IMR-90 (cell line): ENCODE data around the gene FAM174B. TPM values are rescaled to one million over a fixed set of nuclear protein-coding genes. Genes with fewer than 3 reads are reported as not detected.

Experiments
- ATAC-seq: fragments of 200-7000 bp; cut with Tn5 transposase; 2 replicates; pipeline ENCODE4 v1.9.1; 2020; ENCODE audit warnings: low read depth, mild to moderate bottlenecking, moderate library complexity
- BruUV-seq: library from RNA; stranded (reverse); fragments of 400-500 nt; replicated peaks from 2 replicates; lab custom pipeline; 2021; lab: Mats Ljungman, UMichigan
- CTCF ChIA-PET: fragments of 300-600 bp; formaldehyde crosslinking; extraction: SDS; loops from one replicate; lab custom pipeline; 2021; ENCODE audit warnings: antibody characterized with exemption; lab: Yijun Ruan, JAX
- POLR2A ChIA-PET: fragments of 300-600 bp; sonication (Branson Sonifier 250); formaldehyde crosslinking; loops from one replicate; lab custom pipeline; 2022; ENCODE audit warnings: antibody characterized with exemption; ENCODE audit not compliant: unreplicated experiment; lab: Charles Lee
- DNase-seq: peaks from one replicate; pipeline ENCODE4 v3.0.0; 2013
- H2AFZ ChIP-seq: replicated peaks from 2 replicates; pipeline ENCODE3; 2013; ENCODE audit warnings: low read length, mild to moderate bottlenecking; ENCODE audit not compliant: poor library complexity
- H2AK5ac ChIP-seq: 2 replicates; pipeline ENCODE4 v1.6.1; 2013; ENCODE audit warnings: low read depth, low read length, inconsistent platforms
- H2AK9ac ChIP-seq: replicated peaks from 2 replicates; pipeline ENCODE3; 2013; ENCODE audit warnings: mild to moderate bottlenecking, low read depth, low read length, moderate library complexity; ENCODE audit not compliant: poor library complexity
- H2BK120ac ChIP-seq: 2 replicates; pipeline ENCODE4 v1.6.1; 2013; ENCODE audit warnings: low read depth, low read length, inconsistent platforms
- H2BK15ac ChIP-seq: 3 replicates; pipeline ENCODE4 v1.6.1; 2013; ENCODE audit warnings: low read depth, low read length, inconsistent platforms
- H2BK20ac ChIP-seq: 2 replicates; pipeline ENCODE4 v1.6.1; 2013; ENCODE audit warnings: low read depth, mild to moderate bottlenecking, inconsistent platforms, low read length, moderate library complexity
- H2BK5ac ChIP-seq: 2 replicates; pipeline ENCODE4 v1.6.1; 2013; ENCODE audit warnings: mild to moderate bottlenecking, low read depth, low read length, inconsistent platforms; ENCODE audit not compliant: poor library complexity, severe bottlenecking
- H3K14ac ChIP-seq: replicated peaks from 2 replicates; pipeline ENCODE4 v1.6.1; 2013; ENCODE audit warnings: low read depth, low read length, inconsistent platforms
- H3K18ac ChIP-seq: 2 replicates; pipeline ENCODE4 v1.6.1; 2013; ENCODE audit warnings: low read depth, low read length, control low read depth
- H3K23ac ChIP-seq: 2 replicates; pipeline ENCODE4 v1.6.1; 2013; ENCODE audit warnings: low read depth, low read length, inconsistent platforms
- H3K27ac ChIP-seq: 2 replicates; pipeline ENCODE4 v1.5.1; 2013; ENCODE audit warnings: mild to moderate bottlenecking, control low read depth, low read length; ENCODE audit not compliant: insufficient read depth
- H3K27me3 ChIP-seq: 2 replicates; pipeline ENCODE4 v1.6.1; 2013; ENCODE audit warnings: low read length; ENCODE audit not compliant: control insufficient read depth, insufficient read depth
- H3K36me3 ChIP-seq: 2 replicates; pipeline ENCODE4 v1.6.1; 2013; ENCODE audit warnings: low read length, mixed read lengths; ENCODE audit not compliant: control insufficient read depth, insufficient read depth
- H3K4ac ChIP-seq: 2 replicates; pipeline ENCODE4 v1.6.1; 2013; ENCODE audit warnings: low read depth, low read length, inconsistent platforms
- H3K4me1 ChIP-seq: 2 replicates; pipeline ENCODE4 v1.6.1; 2013; ENCODE audit warnings: low read length, mixed read lengths; ENCODE audit not compliant: control insufficient read depth, insufficient read depth
- H3K4me2 ChIP-seq: 2 replicates; pipeline ENCODE4 v1.6.1; 2013; ENCODE audit warnings: low read depth, mild to moderate bottlenecking, control low read depth, low read length, moderate library complexity
- H3K4me3 ChIP-seq: 2 replicates; pipeline ENCODE4 v1.5.1; 2013; ENCODE audit warnings: low read depth, mild to moderate bottlenecking, control low read depth, low read length, moderate library complexity; ENCODE audit not compliant: insufficient read depth
- H3K56ac ChIP-seq: 2 replicates; pipeline ENCODE4 v1.6.1; 2013; ENCODE audit warnings: low read length, inconsistent platforms; ENCODE audit not compliant: insufficient read depth; ENCODE audit errors: extremely low read depth
- H3K79me1 ChIP-seq, 2 experiments: 2 replicates each; pipeline ENCODE4 v1.6.1; 2013; ENCODE audit warnings: low read length in 2 of 2, inconsistent platforms in 1 of 2, low read depth in 1 of 2
- H3K9ac ChIP-seq: 2 replicates; pipeline ENCODE4 v1.6.1; 2013; ENCODE audit warnings: low read depth, low read length, control low read depth
- H3K9me1 ChIP-seq: 2 replicates; pipeline ENCODE4 v1.6.1; 2013; ENCODE audit warnings: low read length, inconsistent platforms; ENCODE audit not compliant: insufficient read depth
- H3K9me3 ChIP-seq: 2 replicates; pipeline ENCODE4 v1.6.1; 2013; ENCODE audit warnings: low read length; ENCODE audit not compliant: control insufficient read depth, insufficient read depth
- H4K20me1 ChIP-seq: 2 replicates; pipeline ENCODE4 v1.6.1; 2013; ENCODE audit warnings: low read length, inconsistent platforms; ENCODE audit not compliant: insufficient read depth
- H4K5ac ChIP-seq: 2 replicates; pipeline ENCODE4 v1.6.1; 2013; ENCODE audit warnings: mild to moderate bottlenecking, low read depth, low read length, control low read depth
- H4K8ac ChIP-seq, 2 experiments: 2 replicates each; pipeline ENCODE4 v1.6.1; 2013; ENCODE audit warnings: low read depth in 2 of 2, low read length in 2 of 2, control low read depth in 1 of 2, inconsistent platforms in 1 of 2
- H4K91ac ChIP-seq: 2 replicates; pipeline ENCODE4 v1.6.1; 2013; ENCODE audit warnings: low read depth, low read length, inconsistent platforms; ENCODE audit not compliant: insufficient read depth
- BHLHE40 ChIP-seq: fragments of 150-350 bp; IDR thresholded peaks from 2 replicates; pipeline ENCODE4 v1.6.1; 2016; ENCODE audit warnings: mild to moderate bottlenecking, low read depth, low read length
- CEBPB ChIP-seq: IDR thresholded peaks from 2 replicates; pipeline ENCODE4 v1.6.1; 2012; ENCODE audit warnings: low read depth, low read length, improper control_type of control experiment
- CHD1 ChIP-seq: IDR thresholded peaks from 2 replicates; pipeline ENCODE4 v1.6.1; 2012; ENCODE audit warnings: low read depth, low read length, improper control_type of control experiment
- FOS ChIP-seq: fragments of 150-350 bp; IDR thresholded peaks from 2 replicates; pipeline ENCODE4 v1.6.1; 2016; ENCODE audit warnings: low read depth, low read length
- MAZ ChIP-seq: IDR thresholded peaks from 2 replicates; pipeline ENCODE4 v1.6.1; 2012; ENCODE audit warnings: low read depth, mild to moderate bottlenecking, low read length, improper control_type of control experiment, moderate library complexity, borderline replicate concordance
- MXI1 ChIP-seq: IDR thresholded peaks from 2 replicates; pipeline ENCODE4 v1.6.1; 2012; ENCODE audit warnings: low read depth, mild to moderate bottlenecking, low read length, moderate library complexity, borderline replicate concordance
- NFE2L2 ChIP-seq: fragments of 150-350 bp; IDR thresholded peaks from 2 replicates; pipeline ENCODE4 v1.6.1; 2016; ENCODE audit warnings: low read depth, mild to moderate bottlenecking, low read length
- POLR2A ChIP-seq: IDR thresholded peaks from 2 replicates; pipeline ENCODE4 v1.6.1; 2012; ENCODE audit warnings: mild to moderate bottlenecking, low read depth, low read length
- RAD21 ChIP-seq: IDR thresholded peaks from 2 replicates; pipeline ENCODE4 v1.6.1; 2012; ENCODE audit warnings: low read length, improper control_type of control experiment
- RCOR1 ChIP-seq: IDR thresholded peaks from 2 replicates; pipeline ENCODE4 v1.6.1; 2012; ENCODE audit warnings: mild to moderate bottlenecking, low read length, improper control_type of control experiment; ENCODE audit not compliant: insufficient replicate concordance
- RFX5 ChIP-seq: IDR thresholded peaks from 2 replicates; pipeline ENCODE4 v1.8.0; 2012; ENCODE audit warnings: low read depth, mild to moderate bottlenecking, low read length, moderate library complexity
- SMC3 ChIP-seq: fragments of 150-350 bp; IDR thresholded peaks from 2 replicates; pipeline ENCODE4 v1.6.1; 2016; ENCODE audit warnings: low read depth, mild to moderate bottlenecking, antibody characterized with exemption, low read length, moderate library complexity
- WGBS, 2 experiments: methylation state at CpG; one replicate each; pipeline versions ENCODE4 v1.1.5 to v1.1.7; 2013; ENCODE audit warnings: missing lambda C conversion rate in 2 of 2; ENCODE audit not compliant: insufficient read length in 1 of 2; ENCODE audit errors: extremely low coverage in 2 of 2; 5-methylcytosine and 5-hydroxymethylcytosine counted together
- dilution Hi-C: fragments of 300-500 bp; cut with HindIII; formaldehyde crosslinking; loops from one replicate; pipeline ENCODE4 v1.14.3; 2018; ENCODE audit warnings: low sequenced_read_pairs; ENCODE audit not compliant: unreplicated experiment
- in situ Hi-C: fragments of 300-500 bp; cut with MboI; formaldehyde crosslinking; loops from 3 replicates; pipeline ENCODE4 v1.14.3; 2019; ENCODE audit warnings: low sequenced_read_pairs, inconsistent platforms, mixed read lengths
- intact Hi-C: fragments of 100-400 bp; cut with micrococcal nuclease; formaldehyde crosslinking; loops from 2 replicates; pipeline ENCODE4 v1.10.0; 2022
- polyA plus RNA-seq, 3 experiments: library from polyadenylated mRNA; depleted of rRNA; stranded (reverse); fragments of >200 nt; gene quantifications; 2 replicates each; pipeline ENCODE4 v1.2.3, GENCODE V29; 2012; ENCODE audit warnings: low replicate concordance in 1 of 3
- total RNA-seq: library from RNA; depleted of rRNA; stranded (reverse); fragments of >200 nt; gene quantifications from 2 replicates; pipeline ENCODE4 v1.2.3, GENCODE V29; 2012
- TF ChIP-seq, protein P1 (sequence below): conservative IDR thresholded peaks from 2 replicates; pipeline ENCODE4 v1.5.1; 2012; ENCODE audit warnings: mild to moderate bottlenecking, low read depth, low read length, improper control_type of control experiment
- TF ChIP-seq, protein P2 (sequence below): fragments of 150-350 bp; IDR thresholded peaks from 2 replicates; pipeline ENCODE4 v1.6.1; 2017; ENCODE audit warnings: mild to moderate bottlenecking, antibody characterized with exemption, low read length, low read depth

FAM174B gene
- total and polyA plus RNA-seq, 2 of the 4 experiments (the other 2 are of a cell fraction) = 0.18 to 0.56 TPM

DNA sequence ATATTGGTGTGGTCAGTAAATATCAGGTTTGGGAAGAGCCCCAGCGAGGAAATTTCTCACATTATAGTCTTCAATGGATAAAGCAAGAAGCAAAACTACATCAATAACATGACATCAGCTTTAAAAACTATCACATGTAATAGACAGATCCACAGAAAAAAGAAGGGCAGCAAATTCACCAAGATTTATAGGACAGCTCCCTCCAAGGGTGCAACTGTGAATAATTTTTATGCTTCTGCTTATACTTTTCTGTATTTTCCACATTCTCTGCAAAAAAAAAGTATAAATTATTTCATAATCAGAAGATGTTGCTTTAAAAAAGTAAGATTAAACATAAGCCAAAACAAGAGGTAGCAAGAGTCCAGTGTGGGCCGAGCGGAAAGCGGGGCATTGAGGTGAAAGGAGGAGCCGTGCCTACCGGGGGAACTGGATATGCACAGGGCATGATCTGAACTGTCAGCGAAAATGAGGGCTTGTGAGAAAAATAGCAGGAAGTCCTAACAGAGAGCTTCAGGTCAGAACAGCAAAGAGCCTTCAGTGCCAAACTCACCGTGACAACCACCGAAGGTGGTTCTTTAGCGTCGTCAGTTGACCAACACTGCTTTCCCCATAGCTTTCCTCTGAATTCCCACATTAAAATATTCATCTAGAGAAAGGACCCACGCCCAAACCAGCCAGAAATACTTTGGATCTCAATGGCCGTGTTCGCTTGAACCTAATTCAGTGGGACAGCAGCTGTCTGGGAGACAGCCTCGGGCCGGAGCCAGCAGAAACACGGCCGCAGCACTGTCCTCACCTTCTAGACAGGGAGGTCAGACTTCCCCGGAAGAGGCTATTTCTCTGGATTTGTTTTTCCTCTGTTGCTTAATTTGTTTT, 59.8 kb downstream of the FAM174B start:
- H2AK5ac ChIP-seq = no peak overlapping the region
- ATAC-seq (no peak), DNase-seq (no peak)
- H3K18ac ChIP-seq = no peak overlapping the region
- H4K91ac ChIP-seq = no peak overlapping the region
- no peaks in the 10 kb centered on the region for H3K36me3 ChIP-seq
- no peaks in the 10 kb centered on the region for H3K4me1 ChIP-seq
- intact Hi-C loops (no loop called here), in situ Hi-C loops (no loop called here), dilution Hi-C loops (no loop called here)
- no peak overlapping the region for H2BK5ac ChIP-seq
- BruUV-seq = no TSS peak
- no peak overlapping the region for H3K23ac ChIP-seq
- H3K9me3 ChIP-seq = no peaks in the 10 kb centered on the region
- H2BK20ac ChIP-seq = no peak overlapping the region
- no peak overlapping the region for H2BK120ac ChIP-seq
- no peak overlapping the region for H4K5ac ChIP-seq
- H4K20me1 ChIP-seq = no peaks in the 10 kb centered on the region
- no peak overlapping the region for H3K4me2 ChIP-seq
- no peak overlapping the region for H2AFZ ChIP-seq
- no peak overlapping the region for H3K4ac ChIP-seq
- H3K27me3 ChIP-seq = no peaks in the 10 kb centered on the region; the same call in 1 of the 2 replicates
- no peak for TF ChIP-seq RFX5
- TF ChIP-seq, protein P1, sequence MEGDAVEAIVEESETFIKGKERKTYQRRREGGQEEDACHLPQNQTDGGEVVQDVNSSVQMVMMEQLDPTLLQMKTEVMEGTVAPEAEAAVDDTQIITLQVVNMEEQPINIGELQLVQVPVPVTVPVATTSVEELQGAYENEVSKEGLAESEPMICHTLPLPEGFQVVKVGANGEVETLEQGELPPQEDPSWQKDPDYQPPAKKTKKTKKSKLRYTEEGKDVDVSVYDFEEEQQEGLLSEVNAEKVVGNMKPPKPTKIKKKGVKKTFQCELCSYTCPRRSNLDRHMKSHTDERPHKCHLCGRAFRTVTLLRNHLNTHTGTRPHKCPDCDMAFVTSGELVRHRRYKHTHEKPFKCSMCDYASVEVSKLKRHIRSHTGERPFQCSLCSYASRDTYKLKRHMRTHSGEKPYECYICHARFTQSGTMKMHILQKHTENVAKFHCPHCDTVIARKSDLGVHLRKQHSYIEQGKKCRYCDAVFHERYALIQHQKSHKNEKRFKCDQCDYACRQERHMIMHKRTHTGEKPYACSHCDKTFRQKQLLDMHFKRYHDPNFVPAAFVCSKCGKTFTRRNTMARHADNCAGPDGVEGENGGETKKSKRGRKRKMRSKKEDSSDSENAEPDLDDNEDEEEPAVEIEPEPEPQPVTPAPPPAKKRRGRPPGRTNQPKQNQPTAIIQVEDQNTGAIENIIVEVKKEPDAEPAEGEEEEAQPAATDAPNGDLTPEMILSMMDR = no peak
- no peak for TF ChIP-seq NFE2L2
- TF ChIP-seq BHLHE40 = no peak
- no peak for TF ChIP-seq SMC3
- TF ChIP-seq FOS = no peak
- no peak for TF ChIP-seq CEBPB
- TF ChIP-seq, protein P2, sequence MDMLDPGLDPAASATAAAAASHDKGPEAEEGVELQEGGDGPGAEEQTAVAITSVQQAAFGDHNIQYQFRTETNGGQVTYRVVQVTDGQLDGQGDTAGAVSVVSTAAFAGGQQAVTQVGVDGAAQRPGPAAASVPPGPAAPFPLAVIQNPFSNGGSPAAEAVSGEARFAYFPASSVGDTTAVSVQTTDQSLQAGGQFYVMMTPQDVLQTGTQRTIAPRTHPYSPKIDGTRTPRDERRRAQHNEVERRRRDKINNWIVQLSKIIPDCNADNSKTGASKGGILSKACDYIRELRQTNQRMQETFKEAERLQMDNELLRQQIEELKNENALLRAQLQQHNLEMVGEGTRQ = no peak
- TF ChIP-seq RAD21 = no peak
- TF ChIP-seq RCOR1 = no peak
- no peak for TF ChIP-seq CHD1
- TF ChIP-seq MAZ = no peak
- no peak for TF ChIP-seq POLR2A
- no peak for TF ChIP-seq MXI1
- H2BK15ac ChIP-seq = no peak overlapping the region
- CTCF ChIA-PET = no interaction called here
- H4K8ac ChIP-seq = no peak overlapping the region
- H3K4me3 ChIP-seq = no peak overlapping the region
- no peak overlapping the region for H3K14ac ChIP-seq
- no peak overlapping the region for H3K56ac ChIP-seq
- POLR2A ChIA-PET = no interaction called here
- no peak overlapping the region for H3K27ac ChIP-seq
- no peaks in the 10 kb centered on the region for H3K79me1 ChIP-seq
- H3K9ac ChIP-seq = no peak overlapping the region
- WGBS, 2 experiments = 76% methylated on average over 10 of the region's 19 CpGs; no CpG with 5 or more reads in 1 of the 2 experiments
- no peaks in the 10 kb centered on the region for H3K9me1 ChIP-seq
- no peak overlapping the region for H2AK9ac ChIP-seq
